ENCODE measurements around the gene HLA-B. TPM values are rescaled to one million over a fixed set of nuclear protein-coding genes. Genes with fewer than 3 reads are reported as not detected.

Gene HLA-B
- polyA plus RNA-seq, 1 donor from 2014 or later = 9.4 TPM

GRCh38 chr6:31317036-31317435, 39.9 kb downstream of the HLA-B start:
- Histone ChIP-seq H3F3A (ENCODE audit: insufficient read depth, low read length, poor library complexity, severe bottlenecking) (no peaks in the 10 kb centered on the region), H3K79me2 (replicated peaks; ENCODE audit: insufficient read depth, low read length) (no peaks in the 10 kb centered on the region), H4K20me1 (ENCODE audit: insufficient read depth) (no peaks in the 10 kb centered on the region), H3K9me2 (ENCODE audit: insufficient read depth, low read length) (no peaks in the 10 kb centered on the region), H3K27me3 (ENCODE audit: insufficient read depth, low read depth, low read length) (no peaks in the 10 kb centered on the region), H3K4me3 (ENCODE audit: low read length) (no peak overlapping the region), H3K36me3 (ENCODE audit: insufficient read depth, low read length) (no peaks in the 10 kb centered on the region), H3K4me2 (ENCODE audit: low read length) (no peak overlapping the region), H3K9me3 (ENCODE audit: low read length) (no peaks in the 10 kb centered on the region), H3K9ac (ENCODE audit: low read length) (no peak overlapping the region), H2AFZ (ENCODE audit: low read depth, low read length) (no peak overlapping the region), H3K27ac (ENCODE audit: low read length) (no peak overlapping the region)
- TF ChIP-seq SMC3 (conservative IDR thresholded peaks at IDR 0.05; ENCODE audit: poor library complexity) = no peak
- no peak for TF ChIP-seq REST (IDR thresholded peaks at IDR 0.05; ENCODE audit: borderline replicate concordance)
- TF ChIP-seq RAD21 (conservative IDR thresholded peaks at IDR 0.05) = no peak
- TF ChIP-seq POLR2AphosphoS5 (IDR thresholded peaks at IDR 0.05) = no peak
- no peak for TF ChIP-seq TAF1 (IDR thresholded peaks at IDR 0.05; ENCODE audit: low read depth)
- TF ChIP-seq CTCF (IDR thresholded peaks at IDR 0.05; ENCODE audit: poor library complexity, severe bottlenecking) = no peak
- no peak for TF ChIP-seq EZH2 (IDR thresholded peaks at IDR 0.05; ENCODE audit: borderline replicate concordance, insufficient read depth, low read length, poor library complexity, severe bottlenecking)
- TF ChIP-seq MXI1 (conservative IDR thresholded peaks at IDR 0.05; ENCODE audit: poor library complexity, severe bottlenecking) = no peak
- TF ChIP-seq EP300 (conservative IDR thresholded peaks at IDR 0.05; ENCODE audit: poor library complexity, severe bottlenecking) = no peak

- H2AFZ ChIP-seq (ENCODE audit: low read depth, low read length) = no peak overlapping the region
- H4K20me1 ChIP-seq (ENCODE audit: insufficient read depth) = no peaks in the 10 kb centered on the region
- H3K9me2 ChIP-seq (ENCODE audit: insufficient read depth, low read length) = no peaks in the 10 kb centered on the region
- H3K36me3 ChIP-seq (ENCODE audit: insufficient read depth, low read length) = no peaks in the 10 kb centered on the region
- no peaks in the 10 kb centered on the region for H3K79me2 ChIP-seq (replicated peaks; ENCODE audit: insufficient read depth, low read length)
- H3K4me3 ChIP-seq (ENCODE audit: low read length) = no peak overlapping the region
- no peak overlapping the region for H3K4me2 ChIP-seq (ENCODE audit: low read length)
- TF ChIP-seq REST (IDR thresholded peaks at IDR 0.05; ENCODE audit: borderline replicate concordance) = no peak
- no peak for TF ChIP-seq SMC3 (conservative IDR thresholded peaks at IDR 0.05; ENCODE audit: poor library complexity)
- no peak for TF ChIP-seq POLR2AphosphoS5 (IDR thresholded peaks at IDR 0.05)
- TF ChIP-seq CTCF (IDR thresholded peaks at IDR 0.05; ENCODE audit: poor library complexity, severe bottlenecking) = no peak
- no peak for TF ChIP-seq EP300 (conservative IDR thresholded peaks at IDR 0.05; ENCODE audit: poor library complexity, severe bottlenecking)
- TF ChIP-seq EZH2 (IDR thresholded peaks at IDR 0.05; ENCODE audit: borderline replicate concordance, insufficient read depth, low read length, poor library complexity, severe bottlenecking) = no peak
- TF ChIP-seq MXI1 (conservative IDR thresholded peaks at IDR 0.05; ENCODE audit: poor library complexity, severe bottlenecking) = no peak
- no peaks in the 10 kb centered on the region for H3F3A ChIP-seq (ENCODE audit: insufficient read depth, low read length, poor library complexity, severe bottlenecking)
- H3K27me3 ChIP-seq (ENCODE audit: insufficient read depth, low read depth, low read length) = peaks cover 10% of the 10 kb centered on the region
- H3K9me3 ChIP-seq (ENCODE audit: low read length) = no peaks in the 10 kb centered on the region
- no peak overlapping the region for H3K9ac ChIP-seq (ENCODE audit: low read length)
- H3K27ac ChIP-seq (ENCODE audit: low read length) = no peak overlapping the region
Observed at GRCh38 chr6:31309641-31310040, 47.3 kb downstream of the HLA-B start.

All from neural cell (in vitro differentiated cells).